ENCODE measurements around the gene PRRG3. TPM values are rescaled to one million over a fixed set of nuclear protein-coding genes. Genes with fewer than 3 reads are reported as not detected.
A peak's percentile ranks its signal among the peaks of the same experiment; 100 is the strongest.

PRRG3 gene
- total RNA-seq: 0.98 TPM

- Histone ChIP-seq H3K27me3 (no peaks in the 10 kb centered on the region), H3K9me3 (no peaks in the 10 kb centered on the region), H3K4me1 (peaks cover 11% of the 10 kb centered on the region), H3K27ac (peak within 1 kb of the TSS; percentile 61), H3K36me3 (no peaks in the 10 kb centered on the region), H3K4me3 (peak within 1 kb of the TSS; percentile 29 to 39)
- no peak for DNase-seq (ENCODE audit: extremely low spot score in 2 of 2)
- no peak for TF ChIP-seq POLR2AphosphoS5 (IDR thresholded peaks at IDR 0.05; ENCODE audit: insufficient read depth in 1 of 2, low read depth in 1 of 2)
- TF ChIP-seq CTCF (IDR thresholded peaks at IDR 0.05): no peak
- intact Hi-C loops (cut with DNase I): no loop called here
Measured at GRCh38 chrX:151694661-151695582, at the start of gene PRRG3. Gene PRRG3, plus strand, starts transcription at chrX:151695458. Its CDS starts 3,357 bp downstream, at chrX:151698815.

GRCh38 chrX:151675121-151675746 is 20.0 kb upstream of the PRRG3 start:
- peak in 1 of 2 donors; percentile 62 for DNase-seq (ENCODE audit: extremely low spot score in 2 of 2)
- Histone ChIP-seq H3K4me1 (no peaks in the 10 kb centered on the region), H3K4me3 (no peak overlapping the region), H3K9me3 (no peaks in the 10 kb centered on the region), H3K27me3 (no peaks in the 10 kb centered on the region), H3K36me3 (no peaks in the 10 kb centered on the region), H3K27ac (no peak overlapping the region)
- TF ChIP-seq POLR2A (IDR thresholded peaks at IDR 0.05): no peak
- intact Hi-C loops (cut with DNase I): no loop called here

- H3K4me1 ChIP-seq: no peaks in the 10 kb centered on the region
- intact Hi-C loops (cut with DNase I): no loop called here
Measured at GRCh38 chrX:151676196-151676595, 19.1 kb upstream of the PRRG3 start.

GRCh38 chrX:151679798-151680402 is 15.4 kb upstream of the PRRG3 start:
- no peaks in the 10 kb centered on the region for H3K4me1 ChIP-seq
- H3K4me3 ChIP-seq: no peak overlapping the region
- H3K9me3 ChIP-seq: no peaks in the 10 kb centered on the region
- DNase-seq (ENCODE audit: extremely low spot score in 2 of 2): peak in 1 of 2 donors; percentile 52
- no peak for TF ChIP-seq POLR2A (IDR thresholded peaks at IDR 0.05)
- TF ChIP-seq CTCF (IDR thresholded peaks at IDR 0.05): no peak
- no peak for TF ChIP-seq POLR2AphosphoS5 (IDR thresholded peaks at IDR 0.05; ENCODE audit: insufficient read depth in 1 of 2, low read depth in 1 of 2)
- H3K36me3 ChIP-seq: no peaks in the 10 kb centered on the region
- no peak overlapping the region for H3K27ac ChIP-seq
- intact Hi-C loops (cut with DNase I): no loop called here
- H3K27me3 ChIP-seq: no peaks in the 10 kb centered on the region

More at GRCh38 chrX:151676196-151676595, 19.1 kb upstream of the PRRG3 start:
- Histone ChIP-seq H3K27me3 (no peaks in the 10 kb centered on the region), H3K36me3 (no peaks in the 10 kb centered on the region), H3K4me3 (no peak overlapping the region), H3K27ac (no peak overlapping the region), H3K9me3 (no peaks in the 10 kb centered on the region)
- no peak for TF ChIP-seq CTCF (IDR thresholded peaks at IDR 0.05)
- TF ChIP-seq POLR2AphosphoS5 (IDR thresholded peaks at IDR 0.05; ENCODE audit: insufficient read depth in 1 of 2, low read depth in 1 of 2): no peak
- no peak for TF ChIP-seq POLR2A (IDR thresholded peaks at IDR 0.05)
- DNase-seq (ENCODE audit: extremely low spot score in 2 of 2): no peak

GRCh38 chrX:151680805-151681204 is 14.5 kb upstream of the PRRG3 start:
- Histone ChIP-seq H3K4me1 (no peaks in the 10 kb centered on the region), H3K27me3 (no peaks in the 10 kb centered on the region), H3K9me3 (no peaks in the 10 kb centered on the region), H3K36me3 (no peaks in the 10 kb centered on the region), H3K27ac (no peak overlapping the region), H3K4me3 (no peak overlapping the region)
- intact Hi-C loops (cut with DNase I): no loop called here
- DNase-seq (ENCODE audit: extremely low spot score in 2 of 2): no peak
- TF ChIP-seq POLR2A (IDR thresholded peaks at IDR 0.05) (no peak), CTCF (IDR thresholded peaks at IDR 0.05) (peak in 2 of 3 experiments; percentile 26 to 33)
